ENCODE data around the gene CWC27. TPM values are rescaled to one million over a fixed set of nuclear protein-coding genes. Genes with fewer than 3 reads are reported as not detected.

CWC27 gene
- total and polyA plus RNA-seq, 9 of the 15 experiments (the other 6 are each of a cell fraction or from before 2014, with no cell fraction given) = 19.7 to 49.3 (median 38.3) TPM

DNA sequence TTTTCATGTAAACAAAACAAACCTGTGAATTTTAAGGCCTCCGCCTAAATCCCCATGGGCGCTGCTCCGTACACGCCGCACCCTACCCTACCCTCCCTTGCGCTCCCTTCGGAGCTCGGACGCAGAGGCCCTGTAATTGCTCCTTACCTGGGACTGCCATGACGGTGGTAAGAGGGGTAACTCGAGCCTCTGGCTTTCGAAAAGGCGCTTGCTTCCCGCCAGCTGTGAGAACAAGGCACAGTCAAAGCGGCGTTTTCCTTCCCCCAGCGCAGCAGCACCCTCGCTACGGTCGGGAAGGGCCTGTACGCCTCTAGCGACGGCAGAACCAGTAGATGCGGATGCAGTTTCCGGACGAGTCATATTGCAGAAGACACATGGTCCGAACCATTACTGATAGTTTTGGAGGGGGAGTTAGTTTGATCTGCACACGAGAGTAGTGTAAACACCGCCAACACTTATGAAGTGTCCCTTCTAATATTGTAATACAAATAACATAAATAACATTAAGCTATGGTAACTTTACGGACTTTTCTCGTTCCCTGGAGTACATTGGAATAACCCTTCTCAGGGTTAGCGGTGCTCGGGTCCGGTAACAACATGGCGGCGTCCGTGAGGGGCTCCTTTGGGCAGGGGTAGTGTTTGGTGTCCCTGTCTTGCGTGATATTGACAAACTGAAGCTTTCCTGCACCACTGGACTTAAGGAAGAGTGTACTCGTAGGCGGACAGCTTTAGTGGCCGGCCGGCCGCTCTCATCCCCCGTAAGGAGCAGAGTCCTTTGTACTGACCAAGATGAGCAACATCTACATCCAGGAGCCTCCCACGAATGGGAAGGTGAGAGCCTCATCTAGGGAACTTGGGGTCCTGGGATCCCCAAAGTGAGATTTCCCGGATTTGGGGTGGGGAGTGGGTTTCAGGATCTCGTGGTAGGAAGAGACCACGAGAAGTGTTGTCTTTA, at the start of gene CWC27, which contains the start of gene SREK1IP1 (continued):
- TF ChIP-seq HES1 (IDR thresholded peaks at IDR 0.05; ENCODE audit: low read depth) (no peak), PTTG1 (tag; IDR thresholded peaks at IDR 0.05; ENCODE audit: low read depth) (no peak), YY1 (IDR thresholded peaks at IDR 0.05; ENCODE audit: borderline replicate concordance in 1 of 3, control insufficient read depth in 1 of 3, extremely low read depth in 1 of 3, insufficient read depth in 3 of 3, insufficient read length in 1 of 3, insufficient replicate concordance in 2 of 3, low read depth in 1 of 3, low read length in 2 of 3) (peak; percentile 84 to 97 (median 90)), SNIP1 (IDR thresholded peaks at IDR 0.05; ENCODE audit: low read depth) (no peak; the same call in 1 of the 2 replicates), FOXM1 (IDR thresholded peaks at IDR 0.05; ENCODE audit: low read depth) (peak; percentile 94), FOXM1 (CRISPR knock-in tag; IDR thresholded peaks at IDR 0.05; ENCODE audit: low read depth) (no peak), PURB (CRISPR knock-in tag; IDR thresholded peaks at IDR 0.05; ENCODE audit: low read depth) (no peak), ZNF79 (CRISPR knock-in tag; IDR thresholded peaks at IDR 0.05; ENCODE audit: low read depth) (no peak), TAF7 (tag; IDR thresholded peaks at IDR 0.05) (peak; percentile 86), ZZZ3 (IDR thresholded peaks at IDR 0.05) (no peak), ZNF217 (CRISPR knock-in tag; IDR thresholded peaks at IDR 0.05) (no peak), TBL1XR1 (IDR thresholded peaks at IDR 0.05; ENCODE audit: low read length in 2 of 2) (peak in 1 of 2 experiments; percentile 1; a peak in 1 of 4 replicates), ZHX1 (conservative IDR thresholded peaks at IDR 0.05; ENCODE audit: low read length) (no peak), FOXA3 (CRISPR knock-in tag; conservative IDR thresholded peaks at IDR 0.05 in 1 of 2, IDR thresholded peaks at IDR 0.05 in 1 of 2) (0 out of 4 replicates have a peak, but pooled peaks of 1 of the 2 experiments have one; percentile 7), ZNF644 (tag; IDR thresholded peaks at IDR 0.05; ENCODE audit: low read depth) (no peak), ZNF282 (CRISPR knock-in tag; IDR thresholded peaks at IDR 0.05) (no peak), BHLHE40 (IDR thresholded peaks at IDR 0.05; ENCODE audit: low read length) (peak; percentile 84), SMARCC2 (IDR thresholded peaks at IDR 0.05; ENCODE audit: low read depth) (no peak), MTA1 (IDR thresholded peaks at IDR 0.05; ENCODE audit: borderline replicate concordance) (no peak), MEF2D (tag; conservative IDR thresholded peaks at IDR 0.05; ENCODE audit: low read depth) (0 out of 2 replicates have a peak, but pooled peaks have one; percentile 37), ATF1 (CRISPR knock-in tag; IDR thresholded peaks at IDR 0.05) (no peak), ATF1 (tag; IDR thresholded peaks at IDR 0.05) (peak; percentile 80)
- TF ChIP-seq, protein P1, sequence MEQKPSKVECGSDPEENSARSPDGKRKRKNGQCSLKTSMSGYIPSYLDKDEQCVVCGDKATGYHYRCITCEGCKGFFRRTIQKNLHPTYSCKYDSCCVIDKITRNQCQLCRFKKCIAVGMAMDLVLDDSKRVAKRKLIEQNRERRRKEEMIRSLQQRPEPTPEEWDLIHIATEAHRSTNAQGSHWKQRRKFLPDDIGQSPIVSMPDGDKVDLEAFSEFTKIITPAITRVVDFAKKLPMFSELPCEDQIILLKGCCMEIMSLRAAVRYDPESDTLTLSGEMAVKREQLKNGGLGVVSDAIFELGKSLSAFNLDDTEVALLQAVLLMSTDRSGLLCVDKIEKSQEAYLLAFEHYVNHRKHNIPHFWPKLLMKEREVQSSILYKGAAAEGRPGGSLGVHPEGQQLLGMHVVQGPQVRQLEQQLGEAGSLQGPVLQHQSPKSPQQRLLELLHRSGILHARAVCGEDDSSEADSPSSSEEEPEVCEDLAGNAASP (IDR thresholded peaks at IDR 0.05) = no peak

Measured in K562 (cell line).